Keratinocyte (primary cell): ENCODE data around the gene CENPH. TPM values are rescaled to one million over a fixed set of nuclear protein-coding genes. Genes with fewer than 3 reads are reported as not detected.

Experiments
- DNase-seq: peaks from one replicate; pipeline ENCODE4 v3.0.0-alpha.2; 2011; ENCODE audit warnings: low read depth, missing footprints, low spot score
- FAIRE-seq: peaks from 2 replicates; lab custom pipeline; 2011; peaks lifted over from hg19 to GRCh38; lab: Jason Lieb, UNC
- H2AFZ ChIP-seq: 2 replicates; pipeline ENCODE4 v1.6.0; 2012; ENCODE audit warnings: low read length, control low read depth, inconsistent platforms; ENCODE audit not compliant: control insufficient read depth
- H3K27ac ChIP-seq: 2 replicates; pipeline ENCODE4 v1.5.1; 2011; ENCODE audit warnings: low read length; ENCODE audit not compliant: control insufficient read depth, insufficient read depth
- H3K27me3 ChIP-seq: 3 replicates; pipeline ENCODE4 v1.6.0; 2011; ENCODE audit warnings: low read length; ENCODE audit not compliant: control insufficient read depth, insufficient read depth; ENCODE audit errors: extremely low read depth
- H3K36me3 ChIP-seq, 2 experiments: 2 replicates in 1 of 2; 3 replicates in 1 of 2; pipeline ENCODE4 v1.5.1; 2011; ENCODE audit warnings: low read length in 2 of 2, mild to moderate bottlenecking in 1 of 2; ENCODE audit not compliant: control insufficient read depth in 2 of 2, insufficient read depth in 2 of 2; ENCODE audit errors: extremely low read depth in 1 of 2
- H3K4me1 ChIP-seq: 3 replicates; pipeline ENCODE4 v1.5.1; 2011; ENCODE audit warnings: low read length; ENCODE audit not compliant: control insufficient read depth, insufficient read depth; ENCODE audit errors: extremely low read depth
- H3K4me2 ChIP-seq: 3 replicates; pipeline ENCODE4 v1.6.0; 2011; ENCODE audit warnings: low read depth, low read length; ENCODE audit not compliant: control insufficient read depth, insufficient read depth; ENCODE audit errors: extremely low read depth
- H3K4me3 ChIP-seq, 3 experiments: fragments of 200-600 bp in 1 of 3; sonication (generic) in 1 of 3; 2 replicates in 2 of 3; 3 replicates in 1 of 3; pipeline ENCODE4 v1.5.1; 2011 to 2016; ENCODE audit warnings: low read length in 3 of 3, mild to moderate bottlenecking in 3 of 3, control low read depth in 2 of 3, inconsistent platforms in 1 of 3, low read depth in 1 of 3, mixed read lengths in 1 of 3, mixed run types in 1 of 3, moderate library complexity in 1 of 3; ENCODE audit not compliant: control insufficient read depth in 2 of 3, insufficient read depth in 2 of 3; ENCODE audit errors: extremely low read depth in 1 of 3
- H3K79me2 ChIP-seq: 2 replicates; pipeline ENCODE4 v1.6.0; 2012; ENCODE audit warnings: low read length; ENCODE audit not compliant: control insufficient read depth, insufficient read depth
- H3K9ac ChIP-seq: 3 replicates; pipeline ENCODE4 v1.6.0; 2011; ENCODE audit warnings: low read length; ENCODE audit not compliant: control insufficient read depth, insufficient read depth; ENCODE audit errors: extremely low read depth
- H3K9me1 ChIP-seq: 3 replicates; pipeline ENCODE4 v1.6.0; 2011; ENCODE audit warnings: low read length; ENCODE audit not compliant: control insufficient read depth, insufficient read depth; ENCODE audit errors: extremely low read depth
- H3K9me3 ChIP-seq: 2 replicates; pipeline ENCODE4 v1.5.1; 2012; ENCODE audit warnings: low read depth, low read length; ENCODE audit not compliant: control insufficient read depth
- H4K20me1 ChIP-seq: 3 replicates; pipeline ENCODE4 v1.6.0; 2011; ENCODE audit warnings: low read length; ENCODE audit not compliant: control insufficient read depth, insufficient read depth; ENCODE audit errors: extremely low read depth
- EZH2 ChIP-seq: IDR thresholded peaks from one replicate; pipeline ENCODE4 v1.6.1; 2012; ENCODE audit warnings: inconsistent platforms, mild to moderate bottlenecking, low read length, moderate library complexity
- dilution Hi-C: fragments of 300-500 bp; cut with MboI; formaldehyde crosslinking; loops from one replicate; pipeline ENCODE4 v1.7.0; 2020; ENCODE audit warnings: low sequenced_read_pairs; ENCODE audit not compliant: extremely low pct_ligation_motif_present
- polyA plus RNA-seq, 5 experiments: library from polyadenylated mRNA; depleted of rRNA in 3 of 5; stranded (reverse) in 3 of 5; stranded (forward) in 1 of 5; unstranded in 1 of 5; fragments of >200 nt; gene quantifications; 1 replicate in 1 of 5; 2 replicates in 3 of 5; 3 replicates in 1 of 5; pipeline versions ENCODE4 v1.2.1 to v1.2.3, GENCODE V29; 2011 to 2012; ENCODE audit warnings: missing spikeins in 2 of 5, low read depth in 1 of 5, low replicate concordance in 1 of 5
- TF ChIP-seq, protein P1 (sequence below), 3 experiments: IDR thresholded peaks in 1 of 3; conservative IDR thresholded peaks in 1 of 3; optimal IDR thresholded peaks in 1 of 3; 2 replicates in 2 of 3; 3 replicates in 1 of 3; pipeline versions ENCODE3 to v1.5.1; 2011; ENCODE audit warnings: low read length in 3 of 3, mild to moderate bottlenecking in 3 of 3, moderate library complexity in 2 of 3, control low read depth in 1 of 3, inconsistent platforms in 1 of 3; ENCODE audit not compliant: insufficient read depth in 2 of 3; ENCODE audit errors: extremely low read depth in 1 of 3

Gene CENPH
- polyA plus RNA-seq, 1 donor (not counting 4 experiments of a cell fraction or from before 2014, with no cell fraction given) = 13.4 TPM

DNA sequence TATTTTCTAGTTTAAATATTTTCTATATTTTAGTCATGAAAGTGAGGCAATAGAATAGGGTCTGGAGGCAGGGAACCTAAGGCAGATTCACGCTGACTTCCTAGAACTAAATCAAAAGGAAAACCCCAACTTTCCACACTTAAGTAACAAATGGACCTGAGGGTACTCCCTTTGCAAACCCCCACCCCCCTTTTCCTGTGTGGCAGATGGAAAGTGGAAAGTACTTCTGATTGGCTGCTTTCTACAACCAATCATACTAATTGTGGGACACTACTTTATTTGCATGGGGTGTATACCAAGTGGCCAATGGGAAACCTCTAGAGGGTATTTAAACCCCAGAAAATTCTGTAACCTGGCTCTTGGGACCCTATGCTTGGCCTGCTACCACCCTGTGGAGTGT lies 4.8 kb upstream of the CENPH start:
- Histone ChIP-seq H2AFZ (no peak overlapping the region), H3K36me3 (no peaks in the 10 kb centered on the region), H3K79me2 (no peaks in the 10 kb centered on the region), H3K4me1 (no peaks in the 10 kb centered on the region), H3K9ac (no peak overlapping the region), H3K4me3 (no peak overlapping the region), H3K4me2 (no peak overlapping the region), H3K27me3 (no peaks in the 10 kb centered on the region), H3K9me3 (no peaks in the 10 kb centered on the region), H3K27ac (no peak overlapping the region), H4K20me1 (no peaks in the 10 kb centered on the region), H3K9me1 (no peaks in the 10 kb centered on the region)
- TF ChIP-seq EZH2 = no peak
- TF ChIP-seq, protein P1, sequence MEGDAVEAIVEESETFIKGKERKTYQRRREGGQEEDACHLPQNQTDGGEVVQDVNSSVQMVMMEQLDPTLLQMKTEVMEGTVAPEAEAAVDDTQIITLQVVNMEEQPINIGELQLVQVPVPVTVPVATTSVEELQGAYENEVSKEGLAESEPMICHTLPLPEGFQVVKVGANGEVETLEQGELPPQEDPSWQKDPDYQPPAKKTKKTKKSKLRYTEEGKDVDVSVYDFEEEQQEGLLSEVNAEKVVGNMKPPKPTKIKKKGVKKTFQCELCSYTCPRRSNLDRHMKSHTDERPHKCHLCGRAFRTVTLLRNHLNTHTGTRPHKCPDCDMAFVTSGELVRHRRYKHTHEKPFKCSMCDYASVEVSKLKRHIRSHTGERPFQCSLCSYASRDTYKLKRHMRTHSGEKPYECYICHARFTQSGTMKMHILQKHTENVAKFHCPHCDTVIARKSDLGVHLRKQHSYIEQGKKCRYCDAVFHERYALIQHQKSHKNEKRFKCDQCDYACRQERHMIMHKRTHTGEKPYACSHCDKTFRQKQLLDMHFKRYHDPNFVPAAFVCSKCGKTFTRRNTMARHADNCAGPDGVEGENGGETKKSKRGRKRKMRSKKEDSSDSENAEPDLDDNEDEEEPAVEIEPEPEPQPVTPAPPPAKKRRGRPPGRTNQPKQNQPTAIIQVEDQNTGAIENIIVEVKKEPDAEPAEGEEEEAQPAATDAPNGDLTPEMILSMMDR (optimal IDR thresholded peaks at IDR 0.05 in 1 of 3, IDR thresholded peaks at IDR 0.05 in 1 of 3, conservative IDR thresholded peaks at IDR 0.05 in 1 of 3; ENCODE audit: extremely low read depth in 1 of 3, insufficient read depth in 2 of 3, low read length in 3 of 3) = no peak
- no peak for FAIRE-seq
- dilution Hi-C loops = no loop called here
- DNase-seq = no peak

- Histone ChIP-seq H3K79me2 (no peaks in the 10 kb centered on the region), H3K27me3 (no peaks in the 10 kb centered on the region), H3K4me1 (peaks cover 2% of the 10 kb centered on the region), H3K4me3 (no peak overlapping the region), H3K9me1 (no peaks in the 10 kb centered on the region), H3K9me3 (no peaks in the 10 kb centered on the region), H3K36me3 (no peaks in the 10 kb centered on the region), H2AFZ (no peak overlapping the region), H3K4me2 (no peak overlapping the region), H3K27ac (no peak overlapping the region), H4K20me1 (no peaks in the 10 kb centered on the region), H3K9ac (no peak overlapping the region)
- FAIRE-seq (no peak), DNase-seq (no peak)
- dilution Hi-C loops = no loop called here
- TF ChIP-seq, protein P1 (optimal IDR thresholded peaks at IDR 0.05 in 1 of 3, IDR thresholded peaks at IDR 0.05 in 1 of 3, conservative IDR thresholded peaks at IDR 0.05 in 1 of 3; ENCODE audit: extremely low read depth in 1 of 3, insufficient read depth in 2 of 3, low read length in 3 of 3) = no peak
- no peak for TF ChIP-seq EZH2
These were observed 2.0 kb upstream of the CENPH start for GRCh38 chr5:69187342-69187741.
